ENCODE results near the gene JUN. TPM values are rescaled to one million over a fixed set of nuclear protein-coding genes. Genes with fewer than 3 reads are reported as not detected.

The JUN gene
- total and polyA plus RNA-seq, 2 of the 13 experiments (the other 11 are each of a cell fraction or from before 2014, with no cell fraction given), result 18.2 to 22.3 TPM

GRCh38 chr1:58763214-58763613, 20.6 kb downstream of the JUN start (continued):
- TF ChIP-seq PREB (CRISPR knock-in tag; IDR thresholded peaks at IDR 0.05) (no peak), SATB2 (CRISPR knock-in tag; IDR thresholded peaks at IDR 0.05) (no peak), ZNF615 (CRISPR knock-in tag; IDR thresholded peaks at IDR 0.05; ENCODE audit: borderline replicate concordance) (no peak), ZNF841 (CRISPR knock-in tag; IDR thresholded peaks at IDR 0.05; ENCODE audit: borderline replicate concordance) (no peak), PAXIP1 (CRISPR knock-in tag; conservative IDR thresholded peaks at IDR 0.05) (peak; percentile 91), KLF13 (CRISPR knock-in tag; IDR thresholded peaks at IDR 0.05) (no peak), ELK4 (CRISPR knock-in tag; IDR thresholded peaks at IDR 0.05; ENCODE audit: borderline replicate concordance) (no peak), ZMYM2 (CRISPR knock-in tag; IDR thresholded peaks at IDR 0.05) (no peak), POGZ (CRISPR knock-in tag; IDR thresholded peaks at IDR 0.05) (peak; percentile 45; the same call in 1 of the 2 replicates), ZBTB7B (CRISPR knock-in tag; IDR thresholded peaks at IDR 0.05) (no peak), BCL3 (CRISPR knock-in tag; IDR thresholded peaks at IDR 0.05) (no peak), PHB2 (IDR thresholded peaks at IDR 0.05; ENCODE audit: partially characterized antibody) (no peak), NR0B2 (CRISPR knock-in tag; IDR thresholded peaks at IDR 0.05) (no peak), ZNF672 (CRISPR knock-in tag; IDR thresholded peaks at IDR 0.05) (no peak), ZBTB21 (CRISPR knock-in tag; IDR thresholded peaks at IDR 0.05) (no peak), ZNF816 (CRISPR knock-in tag; IDR thresholded peaks at IDR 0.05; ENCODE audit: borderline replicate concordance) (no peak), CC2D1A (CRISPR knock-in tag; IDR thresholded peaks at IDR 0.05) (no peak), ZSCAN20 (CRISPR knock-in tag; IDR thresholded peaks at IDR 0.05; ENCODE audit: borderline replicate concordance) (no peak)
- TF ChIP-seq, protein P1, sequence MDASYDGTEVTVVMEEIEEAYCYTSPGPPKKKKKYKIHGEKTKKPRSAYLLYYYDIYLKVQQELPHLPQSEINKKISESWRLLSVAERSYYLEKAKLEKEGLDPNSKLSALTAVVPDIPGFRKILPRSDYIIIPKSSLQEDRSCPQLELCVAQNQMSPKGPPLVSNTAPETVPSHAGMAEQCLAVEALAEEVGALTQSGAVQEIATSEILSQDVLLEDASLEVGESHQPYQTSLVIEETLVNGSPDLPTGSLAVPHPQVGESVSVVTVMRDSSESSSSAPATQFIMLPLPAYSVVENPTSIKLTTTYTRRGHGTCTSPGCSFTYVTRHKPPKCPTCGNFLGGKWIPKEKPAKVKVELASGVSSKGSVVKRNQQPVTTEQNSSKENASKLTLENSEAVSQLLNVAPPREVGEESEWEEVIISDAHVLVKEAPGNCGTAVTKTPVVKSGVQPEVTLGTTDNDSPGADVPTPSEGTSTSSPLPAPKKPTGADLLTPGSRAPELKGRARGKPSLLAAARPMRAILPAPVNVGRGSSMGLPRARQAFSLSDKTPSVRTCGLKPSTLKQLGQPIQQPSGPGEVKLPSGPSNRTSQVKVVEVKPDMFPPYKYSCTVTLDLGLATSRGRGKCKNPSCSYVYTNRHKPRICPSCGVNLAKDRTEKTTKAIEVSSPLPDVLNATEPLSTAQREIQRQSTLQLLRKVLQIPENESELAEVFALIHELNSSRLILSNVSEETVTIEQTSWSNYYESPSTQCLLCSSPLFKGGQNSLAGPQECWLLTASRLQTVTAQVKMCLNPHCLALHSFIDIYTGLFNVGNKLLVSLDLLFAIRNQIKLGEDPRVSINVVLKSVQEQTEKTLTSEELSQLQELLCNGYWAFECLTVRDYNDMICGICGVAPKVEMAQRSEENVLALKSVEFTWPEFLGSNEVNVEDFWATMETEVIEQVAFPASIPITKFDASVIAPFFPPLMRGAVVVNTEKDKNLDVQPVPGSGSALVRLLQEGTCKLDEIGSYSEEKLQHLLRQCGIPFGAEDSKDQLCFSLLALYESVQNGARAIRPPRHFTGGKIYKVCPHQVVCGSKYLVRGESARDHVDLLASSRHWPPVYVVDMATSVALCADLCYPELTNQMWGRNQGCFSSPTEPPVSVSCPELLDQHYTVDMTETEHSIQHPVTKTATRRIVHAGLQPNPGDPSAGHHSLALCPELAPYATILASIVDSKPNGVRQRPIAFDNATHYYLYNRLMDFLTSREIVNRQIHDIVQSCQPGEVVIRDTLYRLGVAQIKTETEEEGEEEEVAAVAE (CRISPR knock-in tag; IDR thresholded peaks at IDR 0.05; ENCODE audit: borderline replicate concordance), result no peak

Measured in HepG2 (cell line).